ENCODE measurements around the gene FXR1.
"Not testable (repeated sequence)": the region's sequence is repeated elsewhere in the genome, so short reads cannot be mapped to it uniquely, and the experiment has no call there.

FXR1 gene

DNA sequence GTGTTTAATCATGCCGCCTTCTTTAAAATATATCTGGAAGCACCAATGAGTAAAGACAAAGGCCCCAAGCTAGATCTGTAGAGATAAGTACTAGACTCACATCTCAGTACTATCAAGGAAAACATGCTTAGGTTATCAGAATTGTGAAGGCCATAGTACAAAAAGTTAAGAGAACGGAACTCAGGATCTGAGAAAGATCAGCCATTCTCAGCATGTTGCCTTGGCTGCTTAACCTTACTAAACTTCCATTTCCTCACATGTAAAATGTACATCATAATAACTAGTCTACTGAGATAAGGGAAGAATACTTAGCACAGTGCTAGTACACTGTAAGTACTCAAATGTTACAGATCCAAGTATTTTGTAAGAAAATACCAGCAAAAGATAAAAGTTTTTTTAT is 69.4 kb downstream of the FXR1 start:
- TF ChIP-seq, protein P1, sequence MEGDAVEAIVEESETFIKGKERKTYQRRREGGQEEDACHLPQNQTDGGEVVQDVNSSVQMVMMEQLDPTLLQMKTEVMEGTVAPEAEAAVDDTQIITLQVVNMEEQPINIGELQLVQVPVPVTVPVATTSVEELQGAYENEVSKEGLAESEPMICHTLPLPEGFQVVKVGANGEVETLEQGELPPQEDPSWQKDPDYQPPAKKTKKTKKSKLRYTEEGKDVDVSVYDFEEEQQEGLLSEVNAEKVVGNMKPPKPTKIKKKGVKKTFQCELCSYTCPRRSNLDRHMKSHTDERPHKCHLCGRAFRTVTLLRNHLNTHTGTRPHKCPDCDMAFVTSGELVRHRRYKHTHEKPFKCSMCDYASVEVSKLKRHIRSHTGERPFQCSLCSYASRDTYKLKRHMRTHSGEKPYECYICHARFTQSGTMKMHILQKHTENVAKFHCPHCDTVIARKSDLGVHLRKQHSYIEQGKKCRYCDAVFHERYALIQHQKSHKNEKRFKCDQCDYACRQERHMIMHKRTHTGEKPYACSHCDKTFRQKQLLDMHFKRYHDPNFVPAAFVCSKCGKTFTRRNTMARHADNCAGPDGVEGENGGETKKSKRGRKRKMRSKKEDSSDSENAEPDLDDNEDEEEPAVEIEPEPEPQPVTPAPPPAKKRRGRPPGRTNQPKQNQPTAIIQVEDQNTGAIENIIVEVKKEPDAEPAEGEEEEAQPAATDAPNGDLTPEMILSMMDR (IDR thresholded peaks at IDR 0.05; ENCODE audit: low read depth, low read length) = no peak
- no peak for DNase-seq (ENCODE audit: low read depth in 2 of 2)

GRCh38 chr3:180983136-180983535 is 70.7 kb downstream of the FXR1 start:
- no peak for DNase-seq (ENCODE audit: low read depth in 2 of 2)
- H3K4me3 ChIP-seq (replicated peaks in 1 of 2; ENCODE audit: low read depth in 2 of 2, low read length in 2 of 2) = no peak overlapping the region
- TF ChIP-seq, protein P1 (IDR thresholded peaks at IDR 0.05; ENCODE audit: low read depth, low read length) = no peak

More for the DNA sequence above, 69.4 kb downstream of the FXR1 start:
- H3K4me3 ChIP-seq (replicated peaks in 1 of 2; ENCODE audit: low read depth in 2 of 2, low read length in 2 of 2) = no peak overlapping the region

DNA sequence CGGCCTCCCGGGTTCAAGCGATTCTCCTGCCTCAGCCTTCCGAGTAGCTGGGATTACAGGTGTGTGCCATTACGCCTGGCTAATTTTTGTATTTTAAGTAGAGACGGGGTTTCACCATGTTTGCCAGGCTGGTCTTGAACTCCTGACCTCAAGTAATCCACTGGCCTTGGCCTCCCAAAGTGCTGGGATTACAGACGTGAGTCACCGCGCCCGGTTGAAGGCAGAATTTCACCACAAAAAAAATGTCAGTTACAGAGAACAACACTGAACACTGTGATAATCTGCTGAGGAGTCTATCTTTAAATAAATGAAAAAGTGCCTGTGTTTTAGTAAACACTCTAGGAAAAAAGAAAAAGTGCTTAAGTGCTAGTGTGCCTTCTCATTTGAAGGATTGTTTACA is 73.9 kb downstream of the FXR1 start:
- H3K4me3 ChIP-seq (replicated peaks in 1 of 2; ENCODE audit: low read depth in 2 of 2, low read length in 2 of 2); DNase-seq (ENCODE audit: low read depth in 2 of 2): not testable (repeated sequence)

- no peak overlapping the region for H3K4me3 ChIP-seq (replicated peaks in 1 of 2; ENCODE audit: low read depth in 2 of 2, low read length in 2 of 2)
- TF ChIP-seq, protein P1 (IDR thresholded peaks at IDR 0.05; ENCODE audit: low read depth, low read length) = no peak
- no peak for DNase-seq (ENCODE audit: low read depth in 2 of 2)
These were observed 74.9 kb downstream of the FXR1 start for GRCh38 chr3:180987344-180987743.

- DNase-seq (ENCODE audit: low read depth in 2 of 2) = peak; percentile 98
- TF ChIP-seq, protein P1 (IDR thresholded peaks at IDR 0.05; ENCODE audit: low read depth, low read length) = no peak
- H3K4me3 ChIP-seq (replicated peaks in 1 of 2; ENCODE audit: low read depth in 2 of 2, low read length in 2 of 2) = peak within 1 kb of the TSS; percentile 85 to 87
These were observed 77.1 kb downstream of the FXR1 start, which contains the start of gene DNAJC19 for GRCh38 chr3:180989291-180990163. DNAJC19 (minus strand) TSS chr3:180989736; CDS start chr3:180989602, 134 bp downstream.

DNA sequence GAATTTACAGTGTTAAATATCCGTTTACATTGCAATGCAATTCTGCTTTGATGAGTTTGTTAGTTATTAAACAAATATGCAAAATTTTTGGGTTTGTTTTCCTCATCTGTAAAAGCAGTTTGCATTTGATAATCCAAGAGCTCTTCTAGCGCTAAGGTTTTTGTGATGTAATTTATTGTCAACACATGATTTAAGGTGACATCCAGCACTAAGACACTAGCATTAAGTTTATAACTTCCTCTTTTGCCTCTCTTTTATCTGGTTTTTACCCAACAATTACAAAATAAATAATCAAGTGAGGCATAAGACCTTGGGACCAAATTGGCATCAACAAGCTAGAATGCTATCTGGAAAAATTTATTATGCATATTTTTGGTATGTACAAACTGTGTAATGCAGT is 78.0 kb downstream of the FXR1 start:
- TF ChIP-seq, protein P1 (IDR thresholded peaks at IDR 0.05; ENCODE audit: low read depth, low read length) = no peak
- DNase-seq (ENCODE audit: low read depth in 2 of 2) = no peak
- H3K4me3 ChIP-seq (replicated peaks in 1 of 2; ENCODE audit: low read depth in 2 of 2, low read length in 2 of 2) = peak overlapping the region; percentile 85 to 87

DNA sequence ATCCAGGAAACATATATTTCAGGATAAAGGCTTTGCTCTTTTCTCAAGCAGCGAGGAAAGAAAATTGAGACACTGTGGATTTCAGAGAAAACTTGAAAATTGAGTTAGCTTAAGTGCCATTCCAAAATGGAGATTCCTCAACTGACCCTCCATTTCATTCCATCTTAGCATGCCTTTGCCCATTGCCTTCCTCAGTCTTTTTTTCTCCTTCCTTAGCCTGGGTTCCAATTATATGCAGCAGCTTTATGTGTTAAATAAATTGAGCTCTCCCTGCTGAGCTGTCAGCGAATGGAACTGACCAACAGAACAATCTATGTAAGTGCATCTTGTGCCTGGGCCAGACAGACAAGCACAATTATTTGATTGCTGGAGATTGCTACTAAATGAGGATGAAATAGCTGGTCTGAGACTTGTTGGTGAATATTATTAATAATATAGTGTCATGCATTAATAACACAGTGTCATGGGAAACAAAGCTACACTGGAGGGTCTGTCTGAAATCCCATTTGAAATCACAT is 84.0 kb downstream of the FXR1 start:
- DNase-seq (ENCODE audit: low read depth in 2 of 2) = no peak
- H3K4me3 ChIP-seq (replicated peaks in 1 of 2; ENCODE audit: low read depth in 2 of 2, low read length in 2 of 2) = no peak overlapping the region
- TF ChIP-seq, protein P1 (IDR thresholded peaks at IDR 0.05; ENCODE audit: low read depth, low read length) = no peak

DNA sequence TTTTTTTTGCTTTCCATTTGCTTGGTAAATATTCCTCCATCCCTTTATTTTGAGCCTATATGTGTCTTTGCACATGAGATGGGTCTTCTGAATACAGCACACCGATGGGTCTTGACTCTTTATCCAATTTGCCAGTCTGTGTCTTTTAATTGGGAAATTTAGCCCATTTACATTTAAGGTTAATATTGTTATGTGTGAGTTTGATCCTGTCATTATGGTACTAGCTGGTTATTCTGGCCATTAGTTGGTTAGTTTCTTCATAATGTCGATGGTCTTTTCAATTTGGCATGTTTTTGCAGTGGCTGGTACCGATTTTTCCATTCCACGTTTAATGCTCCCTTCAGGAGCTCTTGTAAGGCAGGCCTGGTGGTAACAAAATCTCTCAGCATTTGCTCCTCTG is 89.9 kb downstream of the FXR1 start:
- DNase-seq (ENCODE audit: low read depth in 2 of 2); H3K4me3 ChIP-seq (replicated peaks in 1 of 2; ENCODE audit: low read depth in 2 of 2, low read length in 2 of 2): not testable (repeated sequence)

DNA sequence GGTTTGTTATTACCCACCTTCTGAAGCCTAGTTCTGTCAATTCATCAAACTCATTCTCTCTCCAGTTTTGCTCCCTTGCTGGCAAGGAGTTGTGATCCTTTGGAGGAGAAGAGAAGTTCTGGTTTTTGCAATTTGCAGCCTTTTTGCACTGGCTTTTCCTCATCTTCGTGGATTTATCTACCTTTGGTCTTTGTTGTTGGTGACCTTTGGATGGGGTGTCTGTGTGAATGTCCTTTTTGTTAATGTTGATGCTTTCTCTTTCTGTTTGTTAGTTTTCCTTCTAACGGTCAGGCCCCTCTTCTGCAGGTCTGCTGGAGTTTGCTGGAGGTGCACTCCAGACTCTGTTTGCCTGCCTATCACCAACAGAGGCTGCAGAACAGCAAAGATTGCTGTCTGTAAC is 91.0 kb downstream of the FXR1 start:
- H3K4me3 ChIP-seq (replicated peaks in 1 of 2; ENCODE audit: low read depth in 2 of 2, low read length in 2 of 2); DNase-seq (ENCODE audit: low read depth in 2 of 2): not testable (repeated sequence)

Measured in cardiac fibroblast (primary cell).